HEK293 (cell line): ENCODE results near the gene CCDC178.

Source experiments
- CTCF ChIA-PET: fragments of 350-600 bp; formaldehyde crosslinking; extraction: SDS; loops from one replicate; lab custom pipeline; 2021; ENCODE audit warnings: antibody characterized with exemption; lab: Yijun Ruan, JAX
- POLR2A ChIA-PET: fragments of 300-600 bp; formaldehyde crosslinking; extraction: SDS; loops from one replicate; lab custom pipeline; 2020; ENCODE audit warnings: antibody characterized with exemption, inconsistent platforms; lab: Yijun Ruan, JAX
- H3K27ac ChIP-seq: fragments of 200-500 bp; sonication (Bioruptor generic); 2 replicates; pipeline ENCODE4 v1.5.1; 2014; ENCODE audit warnings: low read depth, low read length, control low read depth, inconsistent platforms; ENCODE audit errors: extremely low read depth
- H3K36me3 ChIP-seq, 2 experiments: fragments of 200-500 bp in 1 of 2; sonication (Bioruptor generic) in 1 of 2; 1 replicate in 1 of 2; 2 replicates in 1 of 2; pipeline ENCODE4 v1.5.1; 2014 to 2017; ENCODE audit warnings: inconsistent platforms in 2 of 2, low read length in 2 of 2; ENCODE audit not compliant: control insufficient read depth in 2 of 2, insufficient read depth in 1 of 2
- H3K4me1 ChIP-seq: fragments of 200-500 bp; sonication (Bioruptor generic); 2 replicates; pipeline ENCODE4 v1.5.1; 2014; ENCODE audit warnings: mild to moderate bottlenecking, low read length, inconsistent platforms; ENCODE audit not compliant: control insufficient read depth, insufficient read depth
- H3K4me3 ChIP-seq: 2 replicates; pipeline ENCODE4 v1.5.1; 2011; ENCODE audit warnings: low read depth, mild to moderate bottlenecking, control low read depth, low read length, moderate library complexity
- H3K9me3 ChIP-seq: fragments of 200-500 bp; sonication (Bioruptor generic); 2 replicates; pipeline ENCODE4 v1.5.1; 2014; ENCODE audit warnings: low read depth, low read length, inconsistent platforms; ENCODE audit not compliant: control insufficient read depth, insufficient read depth
- BCL11B ChIP-seq: fragments of 450-650 bp; formaldehyde crosslinking; IDR thresholded peaks from 2 replicates; pipeline ENCODE4 v1.5.1; 2016; ENCODE audit warnings: low read depth, missing biosample characterization, missing genetic modification characterization
- GLIS1 ChIP-seq: fragments of 450-650 bp; formaldehyde crosslinking; IDR thresholded peaks from 2 replicates; pipeline ENCODE4 v1.5.1; 2016; ENCODE audit warnings: missing biosample characterization, missing genetic modification characterization
- OSR2 ChIP-seq: fragments of 450-650 bp; formaldehyde crosslinking; IDR thresholded peaks from 2 replicates; pipeline ENCODE4 v1.5.1; 2016; ENCODE audit warnings: missing biosample characterization, missing genetic modification characterization
- ZBTB48 ChIP-seq: fragments of 450-650 bp; formaldehyde crosslinking; IDR thresholded peaks from 2 replicates; pipeline ENCODE4 v1.5.1; 2016; ENCODE audit warnings: missing biosample characterization, missing genetic modification characterization
- ZNF19 ChIP-seq: fragments of 450-650 bp; formaldehyde crosslinking; IDR thresholded peaks from 2 replicates; pipeline ENCODE4; 2016; ENCODE audit warnings: missing biosample characterization, missing genetic modification characterization, low read depth
- ZNF24 ChIP-seq: fragments of 450-650 bp; formaldehyde crosslinking; IDR thresholded peaks from 2 replicates; pipeline ENCODE4 v1.5.1; 2016; ENCODE audit warnings: missing biosample characterization, missing genetic modification characterization
- ZNF302 ChIP-seq: fragments of 450-650 bp; formaldehyde crosslinking; IDR thresholded peaks from 2 replicates; pipeline ENCODE4 v1.5.1; 2016; ENCODE audit warnings: missing biosample characterization, missing genetic modification characterization, low read depth
- ZNF335 ChIP-seq: fragments of 450-650 bp; formaldehyde crosslinking; conservative IDR thresholded peaks from 2 replicates; pipeline ENCODE4 v1.5.1; 2016; ENCODE audit warnings: missing biosample characterization, missing genetic modification characterization
- ZNF558 ChIP-seq: fragments of 450-650 bp; formaldehyde crosslinking; IDR thresholded peaks from 2 replicates; pipeline ENCODE4 v1.5.1; 2016; ENCODE audit warnings: missing biosample characterization, missing genetic modification characterization
- ZNF624 ChIP-seq: fragments of 450-650 bp; formaldehyde crosslinking; IDR thresholded peaks from 2 replicates; pipeline ENCODE4 v1.5.1; 2017; ENCODE audit warnings: missing biosample characterization, missing genetic modification characterization
- ZNF670 ChIP-seq: fragments of 450-650 bp; formaldehyde crosslinking; IDR thresholded peaks from 2 replicates; pipeline ENCODE4 v1.5.1; 2016; ENCODE audit warnings: missing biosample characterization, missing genetic modification characterization, low read depth
- ZNF76 ChIP-seq: fragments of 450-650 bp; formaldehyde crosslinking; IDR thresholded peaks from 2 replicates; pipeline ENCODE4; 2016; ENCODE audit warnings: low read depth, missing biosample characterization, missing genetic modification characterization, borderline replicate concordance
- ZNF837 ChIP-seq: fragments of 450-650 bp; formaldehyde crosslinking; IDR thresholded peaks from 2 replicates; pipeline ENCODE4 v1.5.1; 2016; ENCODE audit warnings: missing biosample characterization, missing genetic modification characterization
- TF ChIP-seq, protein P1 (sequence below): fragments of 450-650 bp; formaldehyde crosslinking; IDR thresholded peaks from 2 replicates; pipeline ENCODE4 v1.5.1; 2016; ENCODE audit warnings: missing biosample characterization, missing genetic modification characterization
- TF ChIP-seq, protein P2 (sequence below): fragments of 450-650 bp; formaldehyde crosslinking; IDR thresholded peaks from 2 replicates; pipeline ENCODE4 v1.5.1; 2016; ENCODE audit warnings: missing biosample characterization, missing genetic modification characterization
- TF ChIP-seq, protein P3 (sequence below): fragments of 450-650 bp; formaldehyde crosslinking; IDR thresholded peaks from 2 replicates; pipeline ENCODE4 v1.5.1; 2017; ENCODE audit warnings: missing biosample characterization, missing genetic modification characterization
- TF ChIP-seq, protein P4 (sequence below): fragments of 450-650 bp; formaldehyde crosslinking; IDR thresholded peaks from 2 replicates; pipeline ENCODE4 v1.5.1; 2016; ENCODE audit warnings: missing biosample characterization, missing genetic modification characterization
- TF ChIP-seq, protein P5 (sequence below): fragments of 450-650 bp; formaldehyde crosslinking; optimal IDR thresholded peaks from 2 replicates; pipeline ENCODE3; 2016; ENCODE audit warnings: missing biosample characterization, mild to moderate bottlenecking, missing genetic modification characterization
- TF ChIP-seq, protein P6 (sequence below): fragments of 450-650 bp; formaldehyde crosslinking; IDR thresholded peaks from 2 replicates; pipeline ENCODE4 v1.5.1; 2016; ENCODE audit warnings: missing biosample characterization, missing genetic modification characterization, low read depth
- TF ChIP-seq, protein P7 (sequence below): fragments of 450-650 bp; formaldehyde crosslinking; IDR thresholded peaks from 2 replicates; pipeline ENCODE4 v1.5.1; 2016; ENCODE audit warnings: missing biosample characterization, missing genetic modification characterization

CCDC178 gene

DNA sequence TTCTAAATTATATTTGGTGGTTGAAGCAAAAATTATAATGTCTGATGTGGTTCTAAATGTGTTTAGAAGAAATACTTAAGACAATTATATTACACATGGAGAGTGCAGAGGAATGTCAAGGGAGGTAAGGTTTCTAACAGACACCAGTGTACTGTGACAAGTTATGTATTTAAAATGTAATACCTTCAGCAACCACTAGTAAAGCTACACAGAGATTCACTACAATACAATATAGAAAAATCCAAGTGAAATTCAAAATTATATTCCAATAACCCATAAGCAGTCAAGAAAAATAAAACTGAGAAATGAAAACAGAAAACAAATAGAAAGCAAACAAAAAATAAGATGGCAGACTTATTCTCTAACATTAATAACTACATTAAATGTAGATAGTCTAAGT is 418.2 kb downstream of the CCDC178 start:
- POLR2A ChIA-PET, result no interaction called here
- TF ChIP-seq ZNF558 (tag by site-specific recombination) (no peak), ZNF19 (tag by site-specific recombination) (no peak), ZNF670 (tag by site-specific recombination) (no peak), ZNF837 (no peak), OSR2 (tag by site-specific recombination) (no peak), ZNF24 (tag by site-specific recombination) (no peak)
- TF ChIP-seq, protein P1, sequence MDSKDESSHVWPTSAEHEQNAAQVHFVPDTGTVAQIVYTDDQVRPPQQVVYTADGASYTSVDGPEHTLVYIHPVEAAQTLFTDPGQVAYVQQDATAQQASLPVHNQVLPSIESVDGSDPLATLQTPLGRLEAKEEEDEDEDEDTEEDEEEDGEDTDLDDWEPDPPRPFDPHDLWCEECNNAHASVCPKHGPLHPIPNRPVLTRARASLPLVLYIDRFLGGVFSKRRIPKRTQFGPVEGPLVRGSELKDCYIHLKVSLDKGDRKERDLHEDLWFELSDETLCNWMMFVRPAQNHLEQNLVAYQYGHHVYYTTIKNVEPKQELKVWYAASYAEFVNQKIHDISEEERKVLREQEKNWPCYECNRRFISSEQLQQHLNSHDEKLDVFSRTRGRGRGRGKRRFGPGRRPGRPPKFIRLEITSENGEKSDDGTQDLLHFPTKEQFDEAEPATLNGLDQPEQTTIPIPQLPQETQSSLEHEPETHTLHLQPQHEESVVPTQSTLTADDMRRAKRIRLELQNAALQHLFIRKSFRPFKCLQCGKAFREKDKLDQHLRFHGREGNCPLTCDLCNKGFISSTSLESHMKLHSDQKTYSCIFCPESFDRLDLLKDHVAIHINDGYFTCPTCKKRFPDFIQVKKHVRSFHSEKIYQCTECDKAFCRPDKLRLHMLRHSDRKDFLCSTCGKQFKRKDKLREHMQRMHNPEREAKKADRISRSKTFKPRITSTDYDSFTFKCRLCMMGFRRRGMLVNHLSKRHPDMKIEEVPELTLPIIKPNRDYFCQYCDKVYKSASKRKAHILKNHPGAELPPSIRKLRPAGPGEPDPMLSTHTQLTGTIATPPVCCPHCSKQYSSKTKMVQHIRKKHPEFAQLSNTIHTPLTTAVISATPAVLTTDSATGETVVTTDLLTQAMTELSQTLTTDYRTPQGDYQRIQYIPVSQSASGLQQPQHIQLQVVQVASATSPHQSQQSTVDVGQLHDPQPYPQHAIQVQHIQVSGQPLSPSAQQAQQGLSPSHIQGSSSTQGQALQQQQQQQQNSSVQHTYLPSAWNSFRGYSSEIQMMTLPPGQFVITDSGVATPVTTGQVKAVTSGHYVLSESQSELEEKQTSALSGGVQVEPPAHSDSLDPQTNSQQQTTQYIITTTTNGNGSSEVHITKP (tag by site-specific recombination), result no peak
- TF ChIP-seq, protein P2, sequence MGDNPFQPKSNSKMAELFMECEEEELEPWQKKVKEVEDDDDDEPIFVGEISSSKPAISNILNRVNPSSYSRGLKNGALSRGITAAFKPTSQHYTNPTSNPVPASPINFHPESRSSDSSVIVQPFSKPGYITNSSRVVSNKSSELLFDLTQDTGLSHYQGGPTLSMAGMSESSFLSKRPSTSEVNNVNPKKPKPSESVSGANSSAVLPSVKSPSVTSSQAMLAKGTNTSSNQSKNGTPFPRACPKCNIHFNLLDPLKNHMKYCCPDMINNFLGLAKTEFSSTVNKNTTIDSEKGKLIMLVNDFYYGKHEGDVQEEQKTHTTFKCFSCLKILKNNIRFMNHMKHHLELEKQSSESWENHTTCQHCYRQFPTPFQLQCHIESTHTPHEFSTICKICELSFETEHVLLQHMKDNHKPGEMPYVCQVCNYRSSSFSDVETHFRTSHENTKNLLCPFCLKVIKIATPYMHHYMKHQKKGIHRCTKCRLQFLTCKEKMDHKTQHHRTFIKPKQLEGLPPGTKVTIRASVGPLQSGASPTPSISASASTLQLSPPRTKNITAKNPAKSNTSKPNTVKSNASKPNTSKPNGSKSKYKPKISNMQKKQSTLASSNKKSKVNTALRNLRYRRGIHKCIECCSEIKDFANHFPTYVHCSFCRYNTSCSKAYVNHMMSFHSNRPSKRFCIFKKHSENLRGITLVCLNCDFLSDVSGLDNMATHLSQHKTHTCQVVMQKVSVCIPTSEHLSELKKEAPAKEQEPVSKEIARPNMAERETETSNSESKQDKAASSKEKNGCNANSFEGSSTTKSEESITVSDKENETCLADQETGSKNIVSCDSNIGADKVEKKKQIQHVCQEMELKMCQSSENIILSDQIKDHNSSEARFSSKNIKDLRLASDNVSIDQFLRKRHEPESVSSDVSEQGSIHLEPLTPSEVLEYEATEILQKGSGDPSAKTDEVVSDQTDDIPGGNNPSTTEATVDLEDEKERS, result no peak
- TF ChIP-seq, protein P3, sequence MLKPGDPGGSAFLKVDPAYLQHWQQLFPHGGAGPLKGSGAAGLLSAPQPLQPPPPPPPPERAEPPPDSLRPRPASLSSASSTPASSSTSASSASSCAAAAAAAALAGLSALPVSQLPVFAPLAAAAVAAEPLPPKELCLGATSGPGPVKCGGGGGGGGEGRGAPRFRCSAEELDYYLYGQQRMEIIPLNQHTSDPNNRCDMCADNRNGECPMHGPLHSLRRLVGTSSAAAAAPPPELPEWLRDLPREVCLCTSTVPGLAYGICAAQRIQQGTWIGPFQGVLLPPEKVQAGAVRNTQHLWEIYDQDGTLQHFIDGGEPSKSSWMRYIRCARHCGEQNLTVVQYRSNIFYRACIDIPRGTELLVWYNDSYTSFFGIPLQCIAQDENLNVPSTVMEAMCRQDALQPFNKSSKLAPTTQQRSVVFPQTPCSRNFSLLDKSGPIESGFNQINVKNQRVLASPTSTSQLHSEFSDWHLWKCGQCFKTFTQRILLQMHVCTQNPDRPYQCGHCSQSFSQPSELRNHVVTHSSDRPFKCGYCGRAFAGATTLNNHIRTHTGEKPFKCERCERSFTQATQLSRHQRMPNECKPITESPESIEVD, result no peak
- TF ChIP-seq, all 188 proteins: peak for 0
- Histone ChIP-seq H3K4me1 (no peaks in the 10 kb centered on the region), H3K27ac (no peak overlapping the region), H3K36me3 (no peaks in the 10 kb centered on the region), H3K9me3 (no peaks in the 10 kb centered on the region), H3K4me3 (no peak overlapping the region)
- CTCF ChIA-PET, result interaction anchor here (0.8 to 1.6 kb wide), 2 partner anchors 11 to 102 kb away, joined by 4 to 5 read pairs; no protein-coding TSS in a partner anchor

DNA sequence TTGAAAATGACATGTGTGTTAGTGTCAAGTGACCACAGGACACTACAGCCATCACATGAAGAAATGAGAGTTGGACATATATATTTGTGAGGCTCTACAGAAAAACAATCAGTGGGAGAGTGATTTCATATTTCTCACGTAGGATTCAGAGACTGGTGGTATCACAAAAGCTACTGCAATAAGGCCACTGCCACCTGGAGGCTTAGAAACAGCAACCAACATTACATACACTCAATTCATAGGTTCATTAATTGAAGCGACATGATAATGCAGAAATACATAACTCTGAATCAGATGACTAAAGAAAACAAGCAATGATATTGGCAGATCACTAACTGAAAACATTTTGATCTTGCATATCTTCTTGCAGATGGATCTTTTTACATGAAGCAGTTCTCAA is 419.6 kb downstream of the CCDC178 start:
- Histone ChIP-seq H3K4me1 (no peaks in the 10 kb centered on the region), H3K27ac (no peak overlapping the region), H3K36me3 (no peaks in the 10 kb centered on the region), H3K4me3 (no peak overlapping the region), H3K9me3 (no peaks in the 10 kb centered on the region)
- POLR2A ChIA-PET, result no interaction called here
- CTCF ChIA-PET, result interaction anchor here (0.7 to 1.6 kb wide), 3 partner anchors 9 to 258 kb away, joined by 3 to 4 read pairs (median 3); no protein-coding TSS in a partner anchor
- TF ChIP-seq ZBTB48 (no peak), BCL11B (no peak), ZNF335 (no peak), ZNF624 (tag by site-specific recombination) (no peak), ZNF302 (tag by site-specific recombination) (no peak), ZNF76 (tag by site-specific recombination) (no peak), GLIS1 (no peak)
- TF ChIP-seq, protein P4, sequence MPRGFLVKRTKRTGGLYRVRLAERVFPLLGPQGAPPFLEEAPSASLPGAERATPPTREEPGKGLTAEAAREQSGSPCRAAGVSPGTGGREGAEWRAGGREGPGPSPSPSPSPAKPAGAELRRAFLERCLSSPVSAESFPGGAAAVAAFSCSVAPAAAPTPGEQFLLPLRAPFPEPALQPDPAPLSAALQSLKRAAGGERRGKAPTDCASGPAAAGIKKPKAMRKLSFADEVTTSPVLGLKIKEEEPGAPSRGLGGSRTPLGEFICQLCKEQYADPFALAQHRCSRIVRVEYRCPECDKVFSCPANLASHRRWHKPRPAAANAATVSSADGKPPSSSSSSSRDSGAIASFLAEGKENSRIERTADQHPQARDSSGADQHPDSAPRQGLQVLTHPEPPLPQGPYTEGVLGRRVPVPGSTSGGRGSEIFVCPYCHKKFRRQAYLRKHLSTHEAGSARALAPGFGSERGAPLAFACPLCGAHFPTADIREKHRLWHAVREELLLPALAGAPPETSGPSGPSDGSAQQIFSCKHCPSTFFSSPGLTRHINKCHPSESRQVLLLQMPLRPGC (tag by site-specific recombination), result no peak
- TF ChIP-seq, protein P5, sequence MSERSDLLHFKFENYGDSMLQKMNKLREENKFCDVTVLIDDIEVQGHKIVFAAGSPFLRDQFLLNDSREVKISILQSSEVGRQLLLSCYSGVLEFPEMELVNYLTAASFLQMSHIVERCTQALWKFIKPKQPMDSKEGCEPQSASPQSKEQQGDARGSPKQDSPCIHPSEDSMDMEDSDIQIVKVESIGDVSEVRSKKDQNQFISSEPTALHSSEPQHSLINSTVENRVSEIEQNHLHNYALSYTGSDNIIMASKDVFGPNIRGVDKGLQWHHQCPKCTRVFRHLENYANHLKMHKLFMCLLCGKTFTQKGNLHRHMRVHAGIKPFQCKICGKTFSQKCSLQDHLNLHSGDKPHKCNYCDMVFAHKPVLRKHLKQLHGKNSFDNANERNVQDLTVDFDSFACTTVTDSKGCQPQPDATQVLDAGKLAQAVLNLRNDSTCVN, result no peak
- TF ChIP-seq, protein P6, sequence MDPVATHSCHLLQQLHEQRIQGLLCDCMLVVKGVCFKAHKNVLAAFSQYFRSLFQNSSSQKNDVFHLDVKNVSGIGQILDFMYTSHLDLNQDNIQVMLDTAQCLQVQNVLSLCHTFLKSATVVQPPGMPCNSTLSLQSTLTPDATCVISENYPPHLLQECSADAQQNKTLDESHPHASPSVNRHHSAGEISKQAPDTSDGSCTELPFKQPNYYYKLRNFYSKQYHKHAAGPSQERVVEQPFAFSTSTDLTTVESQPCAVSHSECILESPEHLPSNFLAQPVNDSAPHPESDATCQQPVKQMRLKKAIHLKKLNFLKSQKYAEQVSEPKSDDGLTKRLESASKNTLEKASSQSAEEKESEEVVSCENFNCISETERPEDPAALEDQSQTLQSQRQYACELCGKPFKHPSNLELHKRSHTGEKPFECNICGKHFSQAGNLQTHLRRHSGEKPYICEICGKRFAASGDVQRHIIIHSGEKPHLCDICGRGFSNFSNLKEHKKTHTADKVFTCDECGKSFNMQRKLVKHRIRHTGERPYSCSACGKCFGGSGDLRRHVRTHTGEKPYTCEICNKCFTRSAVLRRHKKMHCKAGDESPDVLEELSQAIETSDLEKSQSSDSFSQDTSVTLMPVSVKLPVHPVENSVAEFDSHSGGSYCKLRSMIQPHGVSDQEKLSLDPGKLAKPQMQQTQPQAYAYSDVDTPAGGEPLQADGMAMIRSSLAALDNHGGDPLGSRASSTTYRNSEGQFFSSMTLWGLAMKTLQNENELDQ (tag by site-specific recombination), result no peak
- TF ChIP-seq, protein P7, sequence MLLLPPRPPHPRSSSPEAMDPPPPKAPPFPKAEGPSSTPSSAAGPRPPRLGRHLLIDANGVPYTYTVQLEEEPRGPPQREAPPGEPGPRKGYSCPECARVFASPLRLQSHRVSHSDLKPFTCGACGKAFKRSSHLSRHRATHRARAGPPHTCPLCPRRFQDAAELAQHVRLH (tag by site-specific recombination), result no peak
